ENCODE measurements around the gene PILRB. TPM values are rescaled to one million over a fixed set of nuclear protein-coding genes. Genes with fewer than 3 reads are reported as not detected.
A peak's percentile ranks its signal among the peaks of the same experiment; 100 is the strongest.

PILRB gene
- total and polyA plus RNA-seq, 5 donors = 13.2 to 18.1 (median 14.0) TPM

DNA sequence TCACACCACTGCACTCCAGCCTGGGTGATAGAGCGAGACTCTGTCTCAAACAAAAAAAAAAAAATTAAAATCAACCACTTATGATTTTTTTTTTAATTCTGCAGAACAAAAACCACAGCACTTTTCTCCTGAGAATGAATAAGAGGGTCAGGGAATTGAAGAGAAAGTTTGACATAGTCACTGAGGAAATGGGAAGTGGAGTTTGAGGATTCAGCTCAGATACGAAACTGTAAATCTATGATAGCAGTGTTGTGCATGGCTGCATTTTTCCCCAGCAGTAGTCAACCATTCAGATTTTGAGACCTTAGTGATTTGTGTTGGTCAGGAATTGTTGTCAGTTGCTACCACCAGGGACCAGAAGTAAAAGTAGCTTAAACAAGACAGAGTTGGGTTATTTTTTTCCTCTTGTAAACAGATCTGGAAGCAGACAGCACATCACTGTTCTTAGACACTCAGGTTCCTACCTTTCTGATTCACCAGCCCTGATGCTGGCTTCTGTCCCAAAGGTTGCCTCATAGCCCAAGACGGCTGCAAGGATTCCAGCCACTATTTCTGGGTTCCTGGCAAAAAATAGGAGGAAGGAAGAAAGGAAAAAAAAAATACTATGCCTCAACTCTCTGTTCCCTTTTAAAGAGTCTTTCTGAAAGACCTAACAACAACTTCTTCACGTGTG, 35.5 kb downstream of the PILRB start:
- Histone ChIP-seq H3K27ac (ENCODE audit: low read length) (no peak overlapping the region), H3K4me1 (ENCODE audit: control insufficient read depth, insufficient read depth, low read length) (no peaks in the 10 kb centered on the region), H3K27me3 (ENCODE audit: control insufficient read depth, insufficient read depth) (no peaks in the 10 kb centered on the region), H3K4me3 (ENCODE audit: low read length) (no peak overlapping the region), H3K9me3 (ENCODE audit: control insufficient read depth, low read length) (no peaks in the 10 kb centered on the region)
- no peak for ATAC-seq
- no peak for DNase-seq
- intact Hi-C loops (cut with DNase I) = no loop called here
- WGBS = 66% methylated on average over 4 of the region's 4 CpGs

DNA sequence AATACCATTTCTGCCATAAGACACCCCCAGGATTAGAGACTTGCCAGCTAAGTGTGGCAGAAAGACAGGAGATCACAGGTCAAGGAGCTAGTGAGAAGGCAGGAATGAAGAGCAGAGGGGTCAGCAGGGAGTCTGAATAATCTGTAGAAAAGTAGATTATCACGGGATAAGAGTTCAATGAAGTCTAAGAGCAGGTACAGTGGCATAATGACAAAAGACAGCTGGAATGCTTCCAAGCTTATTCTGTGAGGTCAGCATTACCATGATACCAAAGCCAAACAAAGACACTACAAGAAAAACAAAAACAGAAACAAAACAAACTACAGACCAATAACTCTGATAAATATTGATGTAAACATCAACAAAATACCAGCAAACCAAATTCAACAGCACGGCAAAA, 36.2 kb downstream of the PILRB start:
- no peaks in the 10 kb centered on the region for H3K27me3 ChIP-seq (ENCODE audit: control insufficient read depth, insufficient read depth)
- H3K27ac ChIP-seq (ENCODE audit: low read length) = no peak overlapping the region
- H3K4me3 ChIP-seq (ENCODE audit: low read length) = no peak overlapping the region
- no peak for DNase-seq
- ATAC-seq = no peak
- H3K4me1 ChIP-seq (ENCODE audit: control insufficient read depth, insufficient read depth, low read length) = no peaks in the 10 kb centered on the region
- WGBS = 76% methylated on average over 2 of the region's 2 CpGs
- no peaks in the 10 kb centered on the region for H3K9me3 ChIP-seq (ENCODE audit: control insufficient read depth, low read length)
- intact Hi-C loops (cut with DNase I) = no loop called here

DNA sequence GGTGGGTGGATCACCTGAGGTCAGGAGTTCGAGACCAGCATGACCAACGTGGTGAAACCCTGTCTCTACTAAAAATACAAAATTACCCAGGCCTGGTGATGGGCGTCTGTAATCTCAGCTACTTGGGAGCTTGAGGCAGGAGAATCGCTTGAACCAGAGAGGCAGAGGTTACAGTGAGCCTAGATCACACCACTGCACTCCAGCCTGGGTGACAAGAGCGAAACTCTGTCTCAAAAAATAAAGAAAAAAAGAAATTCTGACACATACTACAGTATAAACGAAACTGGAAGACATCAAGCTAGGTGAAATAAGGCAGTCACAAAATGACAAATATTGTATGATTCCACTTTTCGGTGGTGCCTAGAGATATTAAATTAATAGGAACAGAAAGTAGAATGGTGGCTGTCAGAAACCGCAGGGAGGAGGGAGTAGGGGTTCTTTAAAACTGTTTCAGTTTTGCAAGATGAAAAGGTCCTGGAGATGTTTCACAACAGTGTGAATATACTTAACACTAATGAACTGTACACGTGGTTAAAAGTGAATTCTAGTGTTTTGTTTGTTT, 38.6 kb downstream of the PILRB start:
- intact Hi-C loops (cut with DNase I) = no loop called here
- no peaks in the 10 kb centered on the region for H3K9me3 ChIP-seq (ENCODE audit: control insufficient read depth, low read length)
- no peak overlapping the region for H3K27ac ChIP-seq (ENCODE audit: low read length)
- DNase-seq = no peak
- H3K4me3 ChIP-seq (ENCODE audit: low read length) = no peak overlapping the region
- WGBS = 71% methylated on average over 9 of the region's 9 CpGs
- H3K4me1 ChIP-seq (ENCODE audit: control insufficient read depth, insufficient read depth, low read length) = no peaks in the 10 kb centered on the region
- no peaks in the 10 kb centered on the region for H3K27me3 ChIP-seq (ENCODE audit: control insufficient read depth, insufficient read depth)
- ATAC-seq = no peak

DNA sequence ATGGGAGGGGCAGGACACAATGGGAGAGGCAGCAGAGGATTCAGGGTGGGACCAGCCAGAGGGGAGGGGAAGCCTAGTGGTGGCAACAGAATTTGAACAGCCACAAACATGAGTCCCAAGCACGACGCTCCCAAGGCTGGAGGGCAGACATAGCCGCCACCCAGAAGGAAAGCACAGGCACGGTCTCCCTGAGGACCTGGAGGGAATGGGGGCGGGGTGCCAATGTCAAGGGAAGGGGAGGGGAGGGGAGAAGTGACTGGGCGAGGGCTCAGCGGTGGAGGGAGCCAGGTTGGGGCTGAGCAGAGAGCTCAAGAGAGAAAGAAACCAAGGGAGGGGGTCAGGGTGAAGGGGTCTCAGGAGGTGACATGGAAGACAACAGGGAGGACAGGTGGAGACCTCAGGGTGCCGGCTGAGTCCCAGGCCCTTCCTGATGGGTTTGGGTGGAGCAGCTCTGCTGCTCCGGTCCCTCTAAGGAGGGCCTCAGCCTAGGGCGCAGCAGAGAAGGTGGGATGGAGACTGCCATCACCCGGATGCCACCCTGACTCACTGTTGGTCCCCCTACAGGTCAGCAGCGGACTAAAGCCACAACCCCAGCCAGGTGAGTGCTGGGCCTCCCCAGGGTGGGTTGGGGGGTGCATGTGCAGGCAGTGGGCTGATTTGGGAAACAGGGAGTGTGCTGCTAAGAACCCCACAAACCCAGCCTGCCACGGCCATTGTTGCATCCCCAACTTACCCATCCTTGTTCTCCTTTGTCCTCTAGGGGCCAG, 39.6 kb downstream of the PILRB start:
- Histone ChIP-seq H3K27ac (ENCODE audit: low read length) (no peak overlapping the region), H3K9me3 (ENCODE audit: control insufficient read depth, low read length) (no peaks in the 10 kb centered on the region), H3K4me3 (ENCODE audit: low read length) (no peak overlapping the region), H3K27me3 (ENCODE audit: control insufficient read depth, insufficient read depth) (no peaks in the 10 kb centered on the region), H3K4me1 (ENCODE audit: control insufficient read depth, insufficient read depth, low read length) (no peaks in the 10 kb centered on the region)
- ATAC-seq (peak; percentile 23 to 39), DNase-seq (no peak)
- intact Hi-C loops (cut with DNase I) = no loop called here
- 55% methylated on average over 13 of the region's 13 CpGs for WGBS

DNA sequence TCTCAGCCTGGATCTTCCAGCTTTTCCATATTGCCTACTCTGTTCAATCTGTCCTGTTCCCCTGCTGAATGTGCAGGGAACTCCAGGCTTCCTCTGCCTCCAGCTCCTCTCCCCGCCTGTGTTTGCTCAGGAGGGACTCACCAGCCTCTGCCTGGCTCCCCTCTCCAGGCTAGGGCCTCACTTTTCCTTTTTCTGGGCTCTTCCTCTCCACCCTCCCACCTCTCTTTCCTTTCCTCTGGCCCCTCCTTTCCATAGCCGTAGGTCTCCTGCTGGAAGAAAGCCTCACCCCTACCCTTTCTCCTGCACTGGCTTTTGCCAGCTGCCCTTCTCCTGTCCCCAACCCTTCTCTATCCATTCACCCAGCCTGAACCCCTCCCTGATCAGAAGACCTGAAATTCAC, 40.3 kb downstream of the PILRB start:
- Histone ChIP-seq H3K9me3 (ENCODE audit: control insufficient read depth, low read length) (no peaks in the 10 kb centered on the region), H3K4me3 (ENCODE audit: low read length) (no peak overlapping the region), H3K27me3 (ENCODE audit: control insufficient read depth, insufficient read depth) (no peaks in the 10 kb centered on the region), H3K27ac (ENCODE audit: low read length) (no peak overlapping the region), H3K4me1 (ENCODE audit: control insufficient read depth, insufficient read depth, low read length) (no peaks in the 10 kb centered on the region)
- 39% methylated on average over 2 of the region's 2 CpGs for WGBS
- DNase-seq = no peak
- intact Hi-C loops (cut with DNase I) = no loop called here
- ATAC-seq = no peak

DNA sequence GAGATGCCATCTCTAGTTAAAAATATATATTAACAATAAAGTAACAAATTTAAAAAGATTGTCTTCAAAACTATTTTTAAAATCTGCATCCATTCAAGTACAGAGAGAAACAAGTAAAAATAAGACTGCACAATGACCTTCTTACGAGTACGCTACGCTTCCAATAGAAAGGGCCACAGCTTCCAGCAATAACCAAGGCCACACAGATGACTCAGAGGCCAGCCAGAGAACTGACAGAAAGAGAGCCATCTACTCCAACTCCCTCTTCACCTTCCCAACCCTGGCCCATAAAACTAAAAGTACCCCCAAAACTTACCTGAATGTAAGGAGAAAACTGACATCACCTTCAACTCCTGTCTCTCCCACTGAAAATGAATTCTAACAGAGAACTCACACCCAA, 42.1 kb downstream of the PILRB start:
- 97% methylated on average over 3 of the region's 3 CpGs for WGBS
- Histone ChIP-seq H3K4me1 (ENCODE audit: control insufficient read depth, insufficient read depth, low read length) (no peaks in the 10 kb centered on the region), H3K9me3 (ENCODE audit: control insufficient read depth, low read length) (no peaks in the 10 kb centered on the region), H3K27me3 (ENCODE audit: control insufficient read depth, insufficient read depth) (no peaks in the 10 kb centered on the region), H3K27ac (ENCODE audit: low read length) (no peak overlapping the region), H3K4me3 (ENCODE audit: low read length) (no peak overlapping the region)
- ATAC-seq (no peak), DNase-seq (no peak)
- intact Hi-C loops (cut with DNase I) = no loop called here

DNA sequence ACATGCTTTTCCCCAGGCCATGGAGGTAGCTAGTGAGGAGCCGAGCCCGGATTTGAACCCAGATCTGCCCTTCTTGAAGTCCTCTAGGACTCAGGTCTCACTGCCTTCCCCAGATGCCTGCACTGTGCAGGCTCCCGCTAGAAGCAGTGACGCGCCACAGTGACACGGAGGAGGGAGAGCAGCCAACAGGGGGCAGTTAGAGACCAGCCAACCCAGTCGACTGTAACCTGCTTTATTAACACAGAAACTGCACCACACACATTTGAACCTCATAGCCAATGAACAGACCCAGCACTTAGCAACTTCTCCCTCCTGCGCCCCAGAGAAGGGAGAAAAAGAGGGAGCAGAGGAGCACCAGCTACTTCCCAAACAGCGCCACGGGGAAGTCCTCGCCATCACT, 42.7 kb downstream of the PILRB start:
- 78% methylated on average over 11 of the region's 11 CpGs for WGBS

DNA sequence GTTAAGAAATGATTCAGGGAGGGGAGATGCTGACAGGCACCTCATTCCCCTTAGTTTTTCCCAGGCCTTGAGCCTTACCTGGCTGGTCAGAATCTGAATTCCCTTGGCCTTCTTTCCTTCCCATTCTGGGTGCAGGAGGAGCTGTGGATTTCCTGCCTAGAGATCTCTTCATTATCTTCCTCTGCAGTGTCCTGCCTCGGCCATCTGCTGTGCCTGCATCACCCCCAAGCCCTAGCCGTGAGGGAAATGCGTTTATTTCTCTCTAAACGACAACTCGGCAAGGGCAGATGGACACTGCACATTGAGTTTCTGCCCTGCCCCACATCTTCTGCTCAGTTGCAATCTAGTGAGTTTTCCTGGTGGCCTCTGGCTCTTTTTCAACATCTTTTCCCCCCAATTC, 43.9 kb downstream of the PILRB start:
- H3K4me1 ChIP-seq (ENCODE audit: control insufficient read depth, insufficient read depth, low read length) = no peaks in the 10 kb centered on the region
- H3K27ac ChIP-seq (ENCODE audit: low read length) = no peak overlapping the region
- no peak for DNase-seq
- no peak for ATAC-seq
- H3K27me3 ChIP-seq (ENCODE audit: control insufficient read depth, insufficient read depth) = no peaks in the 10 kb centered on the region
- H3K4me3 ChIP-seq (ENCODE audit: low read length) = no peak overlapping the region
- 71% methylated on average over 5 of the region's 5 CpGs for WGBS
- intact Hi-C loops (cut with DNase I) = no loop called here
- no peaks in the 10 kb centered on the region for H3K9me3 ChIP-seq (ENCODE audit: control insufficient read depth, low read length)

More for the DNA sequence above, 42.7 kb downstream of the PILRB start:
- H3K9me3 ChIP-seq (ENCODE audit: control insufficient read depth, low read length) = no peaks in the 10 kb centered on the region
- no peak overlapping the region for H3K27ac ChIP-seq (ENCODE audit: low read length)
- no peak for ATAC-seq
- no peaks in the 10 kb centered on the region for H3K4me1 ChIP-seq (ENCODE audit: control insufficient read depth, insufficient read depth, low read length)
- no peaks in the 10 kb centered on the region for H3K27me3 ChIP-seq (ENCODE audit: control insufficient read depth, insufficient read depth)
- no peak overlapping the region for H3K4me3 ChIP-seq (ENCODE audit: low read length)
- no peak for DNase-seq
- intact Hi-C loops (cut with DNase I) = no loop called here

DNA sequence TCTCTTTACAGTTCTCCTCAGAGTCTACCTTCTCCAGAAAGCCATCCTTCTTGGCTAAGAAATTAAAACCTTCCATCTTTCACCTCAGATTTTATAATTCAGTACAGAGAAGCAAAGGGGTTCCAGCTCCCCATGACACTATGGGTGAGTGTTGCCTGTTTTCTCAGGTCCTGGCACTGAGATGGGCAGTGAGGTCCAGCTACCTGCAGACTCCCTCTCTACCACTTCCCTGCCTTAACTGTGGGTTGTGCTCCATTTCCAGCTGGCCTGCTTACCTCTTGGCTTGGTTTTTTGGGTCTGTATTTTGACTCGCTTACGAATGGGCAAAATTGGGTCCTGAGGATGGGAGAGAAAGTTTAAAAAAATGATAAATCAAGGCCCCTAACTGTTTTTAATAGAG, 44.3 kb downstream of the PILRB start:
- Histone ChIP-seq H3K27ac (ENCODE audit: low read length) (no peak overlapping the region), H3K4me1 (ENCODE audit: control insufficient read depth, insufficient read depth, low read length) (no peaks in the 10 kb centered on the region), H3K4me3 (ENCODE audit: low read length) (no peak overlapping the region), H3K9me3 (ENCODE audit: control insufficient read depth, low read length) (no peaks in the 10 kb centered on the region), H3K27me3 (ENCODE audit: control insufficient read depth, insufficient read depth) (no peaks in the 10 kb centered on the region)
- no peak for DNase-seq
- no peak for ATAC-seq
- intact Hi-C loops (cut with DNase I) = no loop called here
- WGBS = 95% methylated on average over 2 of the region's 2 CpGs

DNA sequence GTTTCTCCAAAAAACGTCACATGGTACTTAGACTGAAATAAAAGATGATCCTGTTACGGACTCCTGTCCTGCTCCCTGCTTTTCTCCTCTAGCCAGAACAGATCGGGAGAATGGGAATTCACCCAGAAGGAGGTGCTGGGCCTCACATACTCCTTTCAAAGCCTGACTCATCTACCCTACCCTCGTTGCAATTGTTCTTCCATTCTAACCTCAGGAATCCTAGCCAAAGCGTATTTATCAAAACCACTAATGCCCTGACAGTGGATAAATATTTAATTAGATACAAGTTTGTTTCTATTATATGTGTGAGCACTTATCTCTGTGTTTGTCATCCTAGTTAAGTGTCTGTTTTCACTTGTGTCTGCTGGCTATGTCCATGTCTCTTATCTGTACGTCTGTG, 48.9 kb downstream of the PILRB start:
- WGBS = 58% methylated on average over 6 of the region's 6 CpGs
- intact Hi-C loops (cut with DNase I) = no loop called here
- H3K9me3 ChIP-seq (ENCODE audit: control insufficient read depth, low read length) = no peaks in the 10 kb centered on the region
- DNase-seq (no peak), ATAC-seq (no peak)
- H3K27ac ChIP-seq (ENCODE audit: low read length) = no peak overlapping the region
- no peaks in the 10 kb centered on the region for H3K4me1 ChIP-seq (ENCODE audit: control insufficient read depth, insufficient read depth, low read length)
- no peak overlapping the region for H3K4me3 ChIP-seq (ENCODE audit: low read length)
- H3K27me3 ChIP-seq (ENCODE audit: control insufficient read depth, insufficient read depth) = no peaks in the 10 kb centered on the region

DNA sequence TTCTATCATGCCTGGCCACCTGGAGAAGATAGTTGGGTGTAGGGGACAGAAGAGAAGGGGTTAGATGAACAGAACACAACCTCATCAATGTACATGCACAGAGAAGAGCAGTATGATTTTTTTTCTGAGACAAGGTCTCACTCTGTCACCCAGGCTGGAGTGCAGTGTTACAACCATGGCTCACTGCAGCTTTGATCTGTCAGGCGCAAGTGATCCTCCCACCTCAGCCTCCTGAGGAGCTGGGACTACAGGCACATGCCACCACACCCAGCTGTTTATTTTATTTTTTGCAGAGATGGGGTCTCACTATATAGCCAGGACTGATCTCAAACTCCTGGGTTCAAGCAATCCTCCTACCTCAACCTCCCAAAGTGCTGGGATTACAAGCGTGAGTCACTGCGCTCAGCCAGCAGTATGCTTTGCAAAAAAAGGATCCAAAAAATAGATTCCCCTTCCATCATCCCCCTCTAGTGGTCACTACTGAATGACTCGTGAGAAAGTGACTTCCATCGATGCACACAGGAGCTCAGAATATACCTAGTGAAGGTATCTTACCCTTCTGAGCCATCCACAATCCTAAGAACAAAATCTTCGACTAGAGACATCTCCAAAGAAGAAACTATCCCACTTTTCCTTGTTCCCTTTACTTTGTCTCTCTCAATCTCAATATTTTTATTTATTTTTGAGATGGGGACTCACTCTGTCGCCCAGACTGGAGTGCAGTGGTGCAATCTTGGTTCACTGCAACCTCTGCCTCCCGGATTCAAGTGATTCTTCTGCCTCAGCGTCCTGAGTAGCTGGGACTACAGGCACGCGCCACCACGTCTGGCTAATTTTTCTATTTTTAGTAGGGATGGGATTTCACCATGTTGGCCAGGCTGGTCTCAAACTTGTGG, 49.6 kb downstream of the PILRB start:
- Histone ChIP-seq H3K9me3 (ENCODE audit: control insufficient read depth, low read length) (no peaks in the 10 kb centered on the region), H3K4me1 (ENCODE audit: control insufficient read depth, insufficient read depth, low read length) (no peaks in the 10 kb centered on the region), H3K27me3 (ENCODE audit: control insufficient read depth, insufficient read depth) (no peaks in the 10 kb centered on the region), H3K4me3 (ENCODE audit: low read length) (no peak overlapping the region), H3K27ac (ENCODE audit: low read length) (no peak overlapping the region)
- WGBS = 51% methylated on average over 12 of the region's 12 CpGs
- DNase-seq (peak in 1 of 3 donors; percentile 49), ATAC-seq (peak; percentile 62 to 75)
- intact Hi-C loops (cut with DNase I) = no loop called here
